Astrocyte (in vitro differentiated cells and primary cell): Measurements from ENCODE around the gene EHD1.

Experiments
- CTCF ChIP-seq: IDR thresholded peaks from 2 replicates; pipeline ENCODE4 v1.5.1; 2011; ENCODE audit warnings: low read depth, mild to moderate bottlenecking, inconsistent platforms, low read length, moderate library complexity; ENCODE audit not compliant: insufficient read depth
- EZH2 ChIP-seq: IDR thresholded peaks from 2 replicates; pipeline ENCODE4 v1.6.1; 2012; ENCODE audit warnings: mild to moderate bottlenecking, low read length, inconsistent platforms; ENCODE audit not compliant: insufficient read depth

- TF ChIP-seq EZH2 (no peak), CTCF (no peak)
Measured at GRCh38 chr11:64881476-64881875, 3.1 kb upstream of the EHD1 start.
